ENCODE measurements around the gene FAT4. TPM values are rescaled to one million over a fixed set of nuclear protein-coding genes. Genes with fewer than 3 reads are reported as not detected.

The FAT4 gene
- total RNA-seq, 1 experiment from 2014 or later, result 0.71 TPM

DNA sequence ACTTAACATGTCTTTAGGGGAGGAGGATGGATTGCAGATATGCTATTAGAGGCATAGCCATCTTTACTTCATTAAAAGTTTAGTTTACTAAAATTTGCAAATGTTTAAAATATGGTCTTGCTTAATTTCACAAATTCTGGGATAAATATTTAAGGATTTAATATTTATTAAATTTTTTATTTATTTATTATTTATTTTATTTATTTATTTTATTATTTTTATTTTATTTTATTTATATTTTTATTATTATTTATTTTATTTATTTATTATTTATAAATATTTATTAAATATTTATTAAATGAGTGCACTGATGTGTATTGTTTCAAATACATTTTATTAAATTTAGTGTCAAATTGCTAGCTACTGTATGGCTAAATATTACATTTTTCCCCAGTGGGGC lies 46.0 kb downstream of the FAT4 start:
- Histone ChIP-seq H3K9me2 (ENCODE audit: insufficient read depth) (no peaks in the 10 kb centered on the region), H3K79me2 (ENCODE audit: insufficient read depth, low read length) (no peaks in the 10 kb centered on the region), H3K9ac (ENCODE audit: low read length) (no peak overlapping the region), H3K9me3 (ENCODE audit: control insufficient read depth in 1 of 2, insufficient read depth in 1 of 2, low read depth in 1 of 2, low read length in 2 of 2) (no peaks in the 10 kb centered on the region), H2AFZ (ENCODE audit: low read depth, low read length, poor library complexity, severe bottlenecking) (no peak overlapping the region), H4K20me1 (ENCODE audit: insufficient read depth) (no peaks in the 10 kb centered on the region), H3K4me1 (ENCODE audit: control insufficient read depth in 1 of 2, insufficient read depth in 2 of 2, low read length in 2 of 2) (no peaks in the 10 kb centered on the region), H3K27me3 (ENCODE audit: insufficient read depth, low read length) (no peaks in the 10 kb centered on the region), H3K36me3 (ENCODE audit: control insufficient read depth in 1 of 2, insufficient read depth in 2 of 2, low read length in 2 of 2) (no peaks in the 10 kb centered on the region), H3K4me2 (ENCODE audit: low read length) (no peak overlapping the region), H3K27ac (ENCODE audit: low read depth, low read length) (no peak overlapping the region), H3K4me3 (replicated peaks in 1 of 2; ENCODE audit: low read depth in 1 of 2, low read length in 2 of 2) (no peak overlapping the region)
- ChIA-PET POLR2A (no interaction called here), CTCF (no interaction called here), RAD21 (ENCODE audit: low non-redundant PET in 1 of 2, low total read pairs in 2 of 2, uncharacterized antibody in 2 of 2, unreplicated experiment in 2 of 2) (no interaction called here)
- TF ChIP-seq EZH2phosphoT487 (IDR thresholded peaks at IDR 0.05; ENCODE audit: borderline replicate concordance), result no peak
- TF ChIP-seq YY1 (IDR thresholded peaks at IDR 0.05; ENCODE audit: extremely low read depth, insufficient replicate concordance, low read depth, low read length), result no peak
- no peak for TF ChIP-seq EZH2 (IDR thresholded peaks at IDR 0.05)
- TF ChIP-seq POLR2A (IDR thresholded peaks at IDR 0.05; ENCODE audit: borderline replicate concordance, extremely low read depth, insufficient read depth, insufficient read length), result no peak
- TF ChIP-seq, protein P1, sequence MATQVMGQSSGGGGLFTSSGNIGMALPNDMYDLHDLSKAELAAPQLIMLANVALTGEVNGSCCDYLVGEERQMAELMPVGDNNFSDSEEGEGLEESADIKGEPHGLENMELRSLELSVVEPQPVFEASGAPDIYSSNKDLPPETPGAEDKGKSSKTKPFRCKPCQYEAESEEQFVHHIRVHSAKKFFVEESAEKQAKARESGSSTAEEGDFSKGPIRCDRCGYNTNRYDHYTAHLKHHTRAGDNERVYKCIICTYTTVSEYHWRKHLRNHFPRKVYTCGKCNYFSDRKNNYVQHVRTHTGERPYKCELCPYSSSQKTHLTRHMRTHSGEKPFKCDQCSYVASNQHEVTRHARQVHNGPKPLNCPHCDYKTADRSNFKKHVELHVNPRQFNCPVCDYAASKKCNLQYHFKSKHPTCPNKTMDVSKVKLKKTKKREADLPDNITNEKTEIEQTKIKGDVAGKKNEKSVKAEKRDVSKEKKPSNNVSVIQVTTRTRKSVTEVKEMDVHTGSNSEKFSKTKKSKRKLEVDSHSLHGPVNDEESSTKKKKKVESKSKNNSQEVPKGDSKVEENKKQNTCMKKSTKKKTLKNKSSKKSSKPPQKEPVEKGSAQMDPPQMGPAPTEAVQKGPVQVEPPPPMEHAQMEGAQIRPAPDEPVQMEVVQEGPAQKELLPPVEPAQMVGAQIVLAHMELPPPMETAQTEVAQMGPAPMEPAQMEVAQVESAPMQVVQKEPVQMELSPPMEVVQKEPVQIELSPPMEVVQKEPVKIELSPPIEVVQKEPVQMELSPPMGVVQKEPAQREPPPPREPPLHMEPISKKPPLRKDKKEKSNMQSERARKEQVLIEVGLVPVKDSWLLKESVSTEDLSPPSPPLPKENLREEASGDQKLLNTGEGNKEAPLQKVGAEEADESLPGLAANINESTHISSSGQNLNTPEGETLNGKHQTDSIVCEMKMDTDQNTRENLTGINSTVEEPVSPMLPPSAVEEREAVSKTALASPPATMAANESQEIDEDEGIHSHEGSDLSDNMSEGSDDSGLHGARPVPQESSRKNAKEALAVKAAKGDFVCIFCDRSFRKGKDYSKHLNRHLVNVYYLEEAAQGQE (IDR thresholded peaks at IDR 0.05; ENCODE audit: low read depth), result no peak
- TF ChIP-seq, protein P2, sequence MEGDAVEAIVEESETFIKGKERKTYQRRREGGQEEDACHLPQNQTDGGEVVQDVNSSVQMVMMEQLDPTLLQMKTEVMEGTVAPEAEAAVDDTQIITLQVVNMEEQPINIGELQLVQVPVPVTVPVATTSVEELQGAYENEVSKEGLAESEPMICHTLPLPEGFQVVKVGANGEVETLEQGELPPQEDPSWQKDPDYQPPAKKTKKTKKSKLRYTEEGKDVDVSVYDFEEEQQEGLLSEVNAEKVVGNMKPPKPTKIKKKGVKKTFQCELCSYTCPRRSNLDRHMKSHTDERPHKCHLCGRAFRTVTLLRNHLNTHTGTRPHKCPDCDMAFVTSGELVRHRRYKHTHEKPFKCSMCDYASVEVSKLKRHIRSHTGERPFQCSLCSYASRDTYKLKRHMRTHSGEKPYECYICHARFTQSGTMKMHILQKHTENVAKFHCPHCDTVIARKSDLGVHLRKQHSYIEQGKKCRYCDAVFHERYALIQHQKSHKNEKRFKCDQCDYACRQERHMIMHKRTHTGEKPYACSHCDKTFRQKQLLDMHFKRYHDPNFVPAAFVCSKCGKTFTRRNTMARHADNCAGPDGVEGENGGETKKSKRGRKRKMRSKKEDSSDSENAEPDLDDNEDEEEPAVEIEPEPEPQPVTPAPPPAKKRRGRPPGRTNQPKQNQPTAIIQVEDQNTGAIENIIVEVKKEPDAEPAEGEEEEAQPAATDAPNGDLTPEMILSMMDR (IDR thresholded peaks at IDR 0.05 in 2 of 3, conservative IDR thresholded peaks at IDR 0.05 in 1 of 3; ENCODE audit: borderline replicate concordance in 1 of 3, insufficient read depth in 1 of 3, low read depth in 2 of 3, low read length in 2 of 3), result no peak
- TF ChIP-seq EGR1 (IDR thresholded peaks at IDR 0.05; ENCODE audit: low read depth), result no peak
- no peak for TF ChIP-seq JUND (IDR thresholded peaks at IDR 0.05)
- TF ChIP-seq, protein P3, sequence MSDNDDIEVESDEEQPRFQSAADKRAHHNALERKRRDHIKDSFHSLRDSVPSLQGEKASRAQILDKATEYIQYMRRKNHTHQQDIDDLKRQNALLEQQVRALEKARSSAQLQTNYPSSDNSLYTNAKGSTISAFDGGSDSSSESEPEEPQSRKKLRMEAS (IDR thresholded peaks at IDR 0.05), result no peak
- no peak for TF ChIP-seq ELF1 (IDR thresholded peaks at IDR 0.05; ENCODE audit: borderline replicate concordance, low read depth)
- no peak for TF ChIP-seq RAD21 (IDR thresholded peaks at IDR 0.05; ENCODE audit: low read depth)
- no peak for TF ChIP-seq ZFX (IDR thresholded peaks at IDR 0.05)
- TF ChIP-seq TCF7L2 (IDR thresholded peaks at IDR 0.05; ENCODE audit: borderline replicate concordance, extremely low read depth, insufficient read depth, insufficient read length), result no peak
- no peak for TF ChIP-seq SRF (IDR thresholded peaks at IDR 0.05; ENCODE audit: low read depth)
- TF ChIP-seq ZNF274 (IDR thresholded peaks at IDR 0.05; ENCODE audit: low read depth, low read length), result no peak
- intact Hi-C loops (cut with micrococcal nuclease), result no loop called here
- no TSS peak for BruUV-seq (replicated peaks)
- DNase-seq (ENCODE audit: low read depth, low spot score) (no peak), ATAC-seq (no peak)

Measured in HCT116 (cell line).